ENCODE results near the gene MAPT.

DNA sequence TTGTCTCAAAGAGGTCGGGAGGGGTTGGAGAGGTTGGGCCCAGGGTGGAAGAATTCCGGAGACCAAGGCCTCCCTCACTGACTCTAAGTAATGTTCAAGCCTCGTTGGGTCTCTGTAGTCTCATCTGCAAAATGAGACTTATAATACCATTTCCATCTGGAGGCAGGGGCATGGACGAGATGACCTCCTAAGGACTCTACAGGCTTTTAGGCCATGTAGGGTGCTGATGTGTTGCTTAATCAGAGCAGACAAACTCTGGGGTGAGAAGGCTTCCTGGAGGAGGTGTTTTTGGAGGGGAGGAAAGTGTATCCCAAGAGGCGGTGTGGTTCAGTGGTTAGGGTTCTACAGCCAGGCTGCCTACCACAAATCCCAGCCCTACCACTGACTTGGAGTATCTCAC, 46.6 kb upstream of the MAPT start:
- no peak for TF ChIP-seq EP300 (IDR thresholded peaks at IDR 0.05)
- no peak for TF ChIP-seq CTCF (IDR thresholded peaks at IDR 0.05)
